Omental fat pad (tissue), 4 donors: ENCODE results near the gene KLK13. TPM values are rescaled to one million over a fixed set of nuclear protein-coding genes. Genes with fewer than 3 reads are reported as not detected.

Experiments used
- ATAC-seq: fragments of 150-250 bp; one replicate; pipeline ENCODE4 v1.9.1; 2016; ENCODE audit warnings: mild to moderate bottlenecking, moderate library complexity; ENCODE audit not compliant: low FRiP score
- DNase-seq: peaks from one replicate; pipeline ENCODE4 v3.0.0-alpha.2; 2019; ENCODE audit warnings: low spot score
- CTCF ChIP-seq, 3 donors: fragments of 450-650 bp; IDR thresholded peaks; one replicate each; pipeline ENCODE4 v1.5.1; 2016 to 2017; ENCODE audit warnings: antibody characterized with exemption in 3 of 3, mild to moderate bottlenecking in 3 of 3, moderate library complexity in 2 of 3
- total RNA-seq, 4 donors: library from RNA; depleted of rRNA; stranded (reverse); fragments of >200 nt; gene quantifications; one replicate each; pipeline ENCODE4 v1.1.0, GENCODE V29; 2016

KLK13 gene
- total RNA-seq, 4 donors from 2014 or later: not detected

GRCh38 chr19:51084505-51084904, 19.6 kb upstream of the KLK13 start:
- no peak for DNase-seq
- no peak for TF ChIP-seq CTCF (IDR thresholded peaks at IDR 0.05)
- no peak for ATAC-seq

- TF ChIP-seq CTCF (IDR thresholded peaks at IDR 0.05): no peak
- no peak for ATAC-seq
- no peak for DNase-seq
Observed at GRCh38 chr19:51083783-51084182, 18.9 kb upstream of the KLK13 start.

GRCh38 chr19:51083181-51083580, 18.3 kb upstream of the KLK13 start:
- DNase-seq: no peak
- ATAC-seq: no peak
- no peak for TF ChIP-seq CTCF (IDR thresholded peaks at IDR 0.05)

GRCh38 chr19:51082611-51083010, 17.7 kb upstream of the KLK13 start, which contains the start of gene KLK14:
KLK14 (minus strand) TSS chr19:51082887; CDS start chr19:51082614, 273 bp downstream.
- ATAC-seq: no peak
- DNase-seq: no peak
- TF ChIP-seq CTCF (IDR thresholded peaks at IDR 0.05): no peak

GRCh38 chr19:51081476-51081875, 16.6 kb upstream of the KLK13 start:
- DNase-seq: no peak
- ATAC-seq: no peak
- TF ChIP-seq CTCF (IDR thresholded peaks at IDR 0.05): no peak

- peak; percentile 58 for ATAC-seq
- TF ChIP-seq CTCF (IDR thresholded peaks at IDR 0.05): no peak
- DNase-seq: peak; percentile 47
Observed at GRCh38 chr19:51079481-51080110, 14.7 kb upstream of the KLK13 start.

- no peak for DNase-seq
- ATAC-seq: no peak
- no peak for TF ChIP-seq CTCF (IDR thresholded peaks at IDR 0.05)
Observed at GRCh38 chr19:51078731-51079130, 13.8 kb upstream of the KLK13 start.
